ENCODE data around the gene TMEM61.

GRCh38 chr1:54970901-54971300, 9.5 kb upstream of the TMEM61 start:
- TF ChIP-seq GATA3 (IDR thresholded peaks at IDR 0.05; ENCODE audit: low read depth, low read length) (no peak), GATA2 (IDR thresholded peaks at IDR 0.05; ENCODE audit: low read depth, low read length) (no peak)

Measured in SH-SY5Y (cell line).